Activated T-helper 1 cell treated with anti-CD3 and anti-CD28 coated beads, Interleukin-12 subunit alpha, Interleukin-12 subunit beta, Interleukin-2, Interleukin-4 antibody, amounts not matched to agents 30 ng/mL and 10 ng/mL and 1 ng/mL, durations not matched to agents 14 hours and 24 hours and 36 hours (primary cell): ENCODE results near the gene BCAS3. TPM values are rescaled to one million over a fixed set of nuclear protein-coding genes. Genes with fewer than 3 reads are reported as not detected.
"Not testable (repeated sequence)": the region's sequence is repeated elsewhere in the genome, so short reads cannot be mapped to it uniquely, and the experiment has no call there.

Experiments used
- DNase-seq: peaks from one replicate; pipeline ENCODE4 v3.0.0; 2021; ENCODE audit warnings: low spot score
- H3K27ac Mint-ChIP-seq: one replicate; pipeline ENCODE4 v1.8.0; 2021; ENCODE audit warnings: mild to moderate bottlenecking, mixed read lengths
- H3K27me3 Mint-ChIP-seq: one replicate; pipeline ENCODE4 v1.8.0; 2022; ENCODE audit warnings: mild to moderate bottlenecking, moderate library complexity, mixed read lengths; ENCODE audit not compliant: insufficient read depth
- H3K36me3 Mint-ChIP-seq: one replicate; pipeline ENCODE4 v1.8.0; 2021; ENCODE audit warnings: low read depth, mixed read lengths
- H3K4me1 Mint-ChIP-seq: one replicate; pipeline ENCODE4 v1.8.0; 2021; ENCODE audit warnings: low read depth, mixed read lengths
- H3K4me3 Mint-ChIP-seq: one replicate; pipeline ENCODE4 v1.8.0; 2021; ENCODE audit warnings: mild to moderate bottlenecking, moderate library complexity, mixed read lengths
- H3K9me3 Mint-ChIP-seq: one replicate; pipeline ENCODE4 v1.8.0; 2021; ENCODE audit warnings: mixed read lengths
- intact Hi-C: fragments of 100-400 bp; cut with micrococcal nuclease; formaldehyde crosslinking; loops from one replicate; pipeline ENCODE4 v1.15.1; 2024
- total RNA-seq: library from RNA; stranded (reverse); gene quantifications from 2 replicates; pipeline ENCODE4 v1.2.3, GENCODE V29; 2022

The BCAS3 gene
- total RNA-seq, 1 donor from 2014 or later = 8.3 TPM

- no peaks in the 10 kb centered on the region for H3K36me3 Mint-ChIP-seq
- intact Hi-C loops = no loop called here
- peaks cover 30% of the 10 kb centered on the region for H3K27me3 Mint-ChIP-seq
- no peak overlapping the region for H3K27ac Mint-ChIP-seq
- H3K4me3 Mint-ChIP-seq = no peak overlapping the region
- DNase-seq = no peak
- peaks cover 12% of the 10 kb centered on the region for H3K9me3 Mint-ChIP-seq
- no peaks in the 10 kb centered on the region for H3K4me1 Mint-ChIP-seq
Measured at GRCh38 chr17:61436995-61437704, 759.5 kb downstream of the BCAS3 start.

- H3K4me3 Mint-ChIP-seq = no peak overlapping the region
- H3K4me1 Mint-ChIP-seq = no peaks in the 10 kb centered on the region
- no peaks in the 10 kb centered on the region for H3K36me3 Mint-ChIP-seq
- H3K9me3 Mint-ChIP-seq = peaks cover 12% of the 10 kb centered on the region
- H3K27ac Mint-ChIP-seq = no peak overlapping the region
- H3K27me3 Mint-ChIP-seq = peaks cover 29% of the 10 kb centered on the region
- intact Hi-C loops = no loop called here
- DNase-seq = no peak
Measured at GRCh38 chr17:61440697-61441096, 763.0 kb downstream of the BCAS3 start.

- peaks cover 26% of the 10 kb centered on the region for H3K27me3 Mint-ChIP-seq
Measured at GRCh38 chr17:61441507-61441906, 763.9 kb downstream of the BCAS3 start.

GRCh38 chr17:61442136-61442775 is 764.6 kb downstream of the BCAS3 start:
- intact Hi-C loops = no loop called here
- Mint-ChIP-seq H3K27ac (no peak overlapping the region), H3K4me3 (no peak overlapping the region), H3K4me1 (no peaks in the 10 kb centered on the region), H3K9me3 (peaks cover 8% of the 10 kb centered on the region), H3K27me3 (peaks cover 25% of the 10 kb centered on the region), H3K36me3 (no peaks in the 10 kb centered on the region)
- no peak for DNase-seq

More at GRCh38 chr17:61441507-61441906, 763.9 kb downstream of the BCAS3 start:
- peaks cover 12% of the 10 kb centered on the region for H3K9me3 Mint-ChIP-seq
- H3K4me3 Mint-ChIP-seq, DNase-seq, H3K36me3 Mint-ChIP-seq, H3K4me1 Mint-ChIP-seq, intact Hi-C loops, H3K27ac Mint-ChIP-seq: not testable (repeated sequence)

Other genes starting within 250 kb of the BCAS3 start
- gene APPBP2, start 151.6 kb upstream of the BCAS3 start, total RNA-seq = 23.4 and 28.1 TPM in 2 replicates
- 18.6 and 19.7 TPM in 2 replicates for gene PPM1D, start 77.7 kb upstream of the BCAS3 start, total RNA-seq